Activated T-helper 1 cell treated with anti-CD3 and anti-CD28 coated beads, Interleukin-2, amount 50 U/mL, for 16 hours (primary cell): ENCODE measurements around the gene POU2F1.

Experiments
- DNase-seq, 2 donors: peaks; one replicate each; pipeline ENCODE4 v3.0.0-alpha.2; 2020; ENCODE audit warnings: low read depth in 1 of 2, low spot score in 1 of 2

The POU2F1 gene

DNA sequence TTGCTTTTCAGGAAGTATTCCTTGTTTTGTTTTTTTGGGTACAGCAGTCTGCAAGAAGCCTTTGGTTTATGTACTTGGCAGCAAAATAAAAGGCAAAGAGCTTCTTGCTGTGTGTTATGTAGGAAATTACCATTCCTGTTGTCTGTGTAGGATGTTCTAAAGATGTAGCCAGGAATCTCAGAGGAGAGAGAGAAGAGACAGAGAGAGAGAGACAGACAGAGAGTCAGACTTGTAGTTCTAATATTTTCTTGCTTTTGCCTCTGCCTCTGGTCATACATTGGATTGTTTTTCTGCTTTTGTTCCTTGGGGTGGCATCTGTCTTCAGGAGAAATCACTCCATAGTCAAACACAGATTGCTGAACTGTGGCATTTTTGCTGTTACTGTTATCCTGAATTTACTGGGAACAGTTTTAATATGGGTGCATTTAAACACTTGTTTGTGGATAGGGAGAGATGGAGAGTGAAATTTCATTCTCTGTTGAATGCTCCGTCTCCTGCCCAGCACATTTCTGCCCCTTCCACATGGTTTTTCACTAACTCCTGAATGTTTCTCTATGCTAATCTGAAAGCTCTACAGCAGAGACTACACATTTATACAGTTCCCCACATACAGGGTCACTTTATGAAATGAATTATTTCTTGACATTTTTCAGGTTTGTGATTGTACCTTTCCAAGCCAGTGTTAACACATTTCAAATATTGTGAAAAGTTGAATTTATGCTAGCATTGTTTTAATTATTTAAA is 49.8 kb downstream of the POU2F1 start:
- no peak for DNase-seq

DNA sequence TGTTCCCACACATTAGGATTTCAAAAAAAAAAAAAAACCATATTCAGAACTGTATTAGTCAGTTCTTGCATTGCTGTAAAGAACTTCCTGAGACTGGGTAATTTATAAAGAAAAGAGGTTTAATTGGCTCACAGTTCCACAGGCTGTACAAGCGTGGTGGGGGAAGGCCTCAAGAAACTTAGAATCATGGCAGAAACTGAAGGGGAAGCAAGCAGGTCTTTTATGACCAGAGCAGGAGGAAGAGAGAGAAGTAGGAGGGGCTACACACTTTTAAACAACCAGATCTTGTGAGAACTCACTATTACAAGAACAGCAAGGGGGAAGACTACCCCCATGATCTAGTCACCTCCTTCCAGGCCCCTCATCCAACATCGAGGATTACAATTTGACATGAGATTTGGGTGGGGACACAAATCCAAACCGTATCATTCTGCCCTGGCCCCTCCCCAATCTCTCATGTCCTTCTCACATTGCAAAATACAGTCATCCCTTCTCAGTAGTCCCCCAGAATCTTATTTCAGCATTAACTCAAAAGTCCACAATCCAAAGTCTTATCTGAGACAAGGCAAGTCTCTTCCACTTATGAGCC is 51.8 kb downstream of the POU2F1 start:
- no peak for DNase-seq

DNA sequence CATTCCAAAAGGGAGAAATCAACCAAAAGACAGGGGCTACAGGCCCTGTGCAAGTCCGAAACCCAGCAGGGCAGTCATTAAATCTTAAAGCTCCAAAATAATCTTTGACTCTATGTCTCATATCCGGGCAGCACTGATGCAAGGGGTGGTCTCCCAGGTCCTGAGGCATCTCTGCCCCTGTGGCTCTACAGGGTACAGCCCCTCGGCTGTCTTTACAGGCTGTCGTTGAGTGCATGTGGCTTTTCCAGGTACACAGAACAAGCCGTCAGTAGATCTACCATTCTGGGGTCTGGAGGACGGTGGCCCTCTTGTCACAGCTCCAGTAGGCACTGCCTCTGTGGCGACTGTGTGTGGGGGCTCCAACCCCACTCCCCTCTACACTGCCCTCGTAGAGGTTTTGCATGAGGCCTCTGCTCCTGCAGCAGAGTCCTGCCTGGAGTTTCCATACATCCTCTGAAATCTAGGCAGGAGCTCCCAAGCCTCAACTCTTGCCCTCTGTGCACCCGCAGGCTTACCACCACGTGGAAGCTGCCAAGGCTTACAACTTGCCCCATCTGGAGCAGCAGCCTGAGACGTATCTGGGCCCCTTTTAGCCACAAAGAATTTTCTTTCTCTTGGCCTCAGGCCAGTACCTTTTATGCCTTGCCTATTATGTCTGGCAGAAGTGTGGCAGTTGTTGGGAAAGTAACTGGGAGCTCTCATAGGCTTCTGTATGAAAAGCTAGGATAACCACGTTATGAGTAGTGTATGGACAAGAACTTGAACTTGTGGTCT is 52.5 kb downstream of the POU2F1 start:
- DNase-seq, result no peak

DNA sequence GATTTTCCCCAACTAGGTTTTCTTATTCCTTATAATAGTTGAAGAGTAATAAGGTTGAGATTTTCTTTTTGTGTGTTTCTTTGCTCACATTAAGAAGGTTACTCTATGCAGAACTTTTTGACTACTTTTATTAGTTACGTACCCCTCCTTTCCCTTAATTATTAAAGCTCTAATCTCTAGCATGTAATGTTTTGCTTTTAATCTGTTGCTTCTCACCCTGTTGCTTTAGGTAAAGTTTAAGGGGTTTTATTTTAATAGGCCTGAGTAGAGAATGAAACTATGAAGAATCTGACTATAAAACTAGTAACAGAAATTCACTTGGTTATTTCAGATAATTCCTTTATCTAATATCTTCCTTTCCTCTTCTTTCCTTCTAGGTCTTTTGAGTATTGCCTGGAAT is 53.4 kb downstream of the POU2F1 start:
- DNase-seq, result no peak

DNA sequence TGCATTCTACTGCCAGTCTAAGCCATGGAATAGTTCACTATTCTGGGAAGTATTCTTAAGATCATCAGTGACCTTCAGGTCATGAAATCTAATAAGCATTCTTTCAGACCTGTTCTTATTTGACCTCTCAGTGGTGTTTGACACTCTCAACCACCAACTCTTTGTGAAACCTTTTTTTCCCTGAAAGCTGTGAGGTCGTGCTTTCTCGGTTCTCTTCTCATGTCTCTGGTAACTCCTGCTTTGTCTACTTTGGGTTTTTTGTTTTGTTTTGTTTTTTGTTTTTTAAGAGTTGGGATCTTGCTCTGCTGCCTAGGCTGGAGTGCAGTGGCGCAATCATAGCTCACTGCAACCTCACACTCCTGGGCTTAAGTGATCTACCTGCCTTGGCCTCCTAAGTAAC is 56.3 kb downstream of the POU2F1 start:
- no peak for DNase-seq

DNA sequence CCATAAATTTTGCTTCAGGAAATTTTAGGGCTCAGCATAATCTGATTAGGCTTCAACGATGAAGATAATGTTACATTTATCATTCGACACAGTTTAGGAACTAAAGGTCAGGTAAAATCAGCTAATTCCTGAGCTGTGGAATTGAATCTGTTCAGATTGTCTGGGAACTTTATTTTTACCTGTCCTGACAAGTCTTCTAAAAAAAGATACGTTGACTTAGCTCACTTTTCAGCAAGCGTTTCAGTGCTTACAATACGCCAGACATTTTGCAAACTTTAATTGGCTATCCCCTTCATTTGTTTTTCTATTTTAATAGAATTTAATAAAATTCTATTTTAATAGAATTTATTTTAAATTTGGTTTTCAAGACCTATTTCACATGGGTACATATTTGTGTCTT is 57.8 kb downstream of the POU2F1 start:
- DNase-seq, result no peak

DNA sequence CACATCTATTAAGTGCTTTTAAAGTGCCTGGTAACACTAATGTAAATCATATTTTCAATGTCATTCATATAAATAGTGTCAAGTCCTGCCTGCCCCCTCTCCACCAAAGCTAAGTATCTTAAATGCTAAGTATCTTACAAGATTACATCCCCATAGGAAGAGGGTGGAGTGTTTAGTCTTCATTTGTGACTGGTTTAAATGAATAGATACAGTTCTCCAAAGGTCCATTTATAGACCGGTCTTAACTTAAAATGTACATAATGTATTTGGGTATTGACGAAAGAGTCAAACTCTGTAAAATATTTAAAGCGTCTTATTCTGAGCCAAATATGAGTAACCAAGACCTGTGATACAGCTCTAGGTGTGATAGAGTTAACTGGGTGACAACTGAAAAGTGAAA is 60.2 kb downstream of the POU2F1 start:
- DNase-seq, result no peak

DNA sequence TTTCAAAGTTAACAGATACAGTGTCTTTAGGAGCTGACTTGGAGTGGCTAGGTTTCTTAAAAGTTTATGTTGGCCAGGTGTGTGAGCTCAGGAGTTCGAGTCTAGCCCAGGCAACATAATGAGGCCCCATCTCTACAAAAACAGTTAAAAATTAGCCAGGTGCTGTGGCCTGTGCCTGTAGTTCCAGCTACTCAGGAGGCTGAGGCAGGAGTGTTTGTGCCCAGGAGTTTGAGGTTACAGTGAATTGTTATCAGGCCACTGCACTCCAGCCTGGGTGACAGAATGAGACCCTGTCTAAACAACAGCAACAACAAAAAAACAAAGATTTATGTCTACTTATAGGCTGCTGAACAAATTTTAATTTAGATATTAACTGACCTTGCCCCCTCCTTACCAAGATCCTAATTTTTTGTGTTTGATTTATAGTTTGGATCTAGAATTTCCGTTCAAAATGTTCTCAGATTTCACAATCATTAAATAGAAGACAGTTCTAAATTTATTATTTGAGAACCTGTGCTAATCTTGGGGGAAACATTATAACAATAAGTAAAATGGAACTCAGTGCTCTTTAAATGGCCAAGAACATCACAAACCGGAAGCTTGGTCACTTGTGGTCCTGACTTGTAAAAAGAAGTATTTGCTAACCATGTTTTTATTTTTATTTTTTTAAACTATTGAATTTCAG is 67.8 kb downstream of the POU2F1 start:
- no peak for DNase-seq

DNA sequence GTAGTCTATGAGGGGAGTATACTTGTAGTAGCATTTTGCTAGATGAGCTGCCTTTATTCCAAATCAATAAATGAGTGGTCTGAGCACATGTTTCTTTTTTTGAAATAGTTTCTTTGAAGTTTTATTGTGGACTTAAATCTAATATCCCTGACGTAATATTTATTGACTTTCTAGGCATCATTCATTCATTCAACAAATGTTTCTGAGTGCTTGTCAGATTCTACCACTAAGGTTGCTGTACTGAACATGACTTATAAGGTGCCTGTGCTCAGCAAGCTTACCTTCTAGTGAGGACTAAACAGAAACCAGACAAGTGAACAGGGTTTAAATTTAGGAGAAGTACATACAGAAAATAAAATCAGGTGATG is 68.4 kb downstream of the POU2F1 start:
- DNase-seq, result no peak

DNA sequence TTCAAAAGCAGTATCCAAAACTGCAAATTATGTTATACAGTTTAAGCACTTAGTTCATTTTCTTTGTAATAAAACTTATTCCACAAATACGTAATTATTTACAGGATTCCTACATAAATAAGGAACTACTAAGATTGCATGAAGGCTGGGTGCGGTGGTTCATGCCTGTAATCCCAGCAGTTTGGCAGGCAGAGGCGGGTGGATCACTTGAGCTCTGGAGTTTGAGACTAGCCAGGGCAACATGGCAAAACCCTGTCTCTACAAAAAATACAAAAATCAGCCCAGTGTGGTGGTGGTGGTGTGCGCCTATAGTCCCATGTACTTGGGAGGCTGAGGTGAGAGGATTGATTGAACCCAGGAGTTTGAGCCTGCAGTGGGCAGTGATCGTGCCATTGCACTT is 69.3 kb downstream of the POU2F1 start:
- DNase-seq, result no peak

DNA sequence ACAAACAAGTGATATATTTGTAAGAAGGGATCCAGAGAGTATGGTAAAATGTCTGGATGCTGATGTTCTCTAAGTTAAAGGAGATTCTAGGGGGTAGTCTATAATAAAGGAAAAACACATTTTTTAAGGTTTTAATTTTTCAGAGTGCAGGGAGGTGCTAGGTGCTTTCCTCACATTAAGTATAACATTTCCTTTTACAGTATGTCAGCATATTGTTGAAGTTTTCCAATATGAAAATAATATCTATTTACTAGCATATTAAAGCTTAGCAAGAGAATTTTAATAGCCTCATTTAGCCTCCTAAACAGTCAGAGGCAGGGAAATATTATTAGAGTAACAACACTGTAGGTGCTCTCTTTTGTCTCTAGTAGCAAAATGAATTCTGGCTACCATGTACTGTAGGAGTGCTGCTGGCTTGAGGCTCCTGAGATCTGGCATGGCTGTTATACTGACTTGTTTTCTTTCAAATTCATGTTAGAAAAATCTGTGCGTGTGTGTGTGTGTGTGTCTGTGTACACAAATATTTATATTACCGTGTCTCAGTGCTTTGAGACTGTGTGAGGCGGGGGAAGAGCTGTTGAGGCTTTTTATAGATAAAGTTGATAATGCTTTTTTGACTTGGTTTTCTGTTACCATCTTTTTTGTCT is 71.0 kb downstream of the POU2F1 start:
- no peak for DNase-seq

DNA sequence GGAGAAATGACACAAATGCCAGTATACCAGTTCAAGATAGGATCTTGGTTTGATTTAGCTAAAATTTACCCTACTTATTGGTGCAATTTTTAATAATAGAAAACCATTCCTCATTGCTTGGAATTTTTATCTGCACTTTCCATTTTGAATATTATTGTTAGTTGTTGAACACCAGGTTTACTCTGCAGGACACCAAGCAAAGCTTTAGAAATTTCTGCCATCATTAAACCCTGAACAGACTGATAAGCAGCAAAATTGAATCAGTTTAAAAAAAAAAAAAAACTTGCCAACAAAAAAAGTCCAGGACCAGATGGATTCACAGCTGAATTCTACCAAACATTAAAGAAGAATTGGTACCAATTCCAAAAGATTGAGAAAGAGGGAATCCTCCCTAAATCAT is 71.5 kb downstream of the POU2F1 start:
- no peak for DNase-seq

DNA sequence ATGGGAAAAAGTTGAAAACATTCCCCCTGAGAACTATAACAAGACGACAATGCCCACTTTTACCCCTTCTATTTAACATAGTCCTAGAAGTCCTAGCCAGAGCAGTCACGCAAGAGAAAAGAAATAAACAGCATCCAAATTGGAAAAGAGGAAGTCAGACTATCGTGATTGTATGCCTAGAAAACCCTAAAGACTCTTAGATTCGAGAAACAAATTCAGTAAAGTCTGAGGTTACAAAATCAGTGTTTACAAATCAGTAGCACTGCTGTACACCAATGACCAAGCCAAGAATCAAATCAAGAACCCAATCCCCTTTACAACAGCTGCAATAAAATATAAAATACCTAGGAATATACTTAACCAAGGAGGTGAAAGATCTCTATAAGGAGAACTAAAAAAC is 72.4 kb downstream of the POU2F1 start:
- no peak for DNase-seq

DNA sequence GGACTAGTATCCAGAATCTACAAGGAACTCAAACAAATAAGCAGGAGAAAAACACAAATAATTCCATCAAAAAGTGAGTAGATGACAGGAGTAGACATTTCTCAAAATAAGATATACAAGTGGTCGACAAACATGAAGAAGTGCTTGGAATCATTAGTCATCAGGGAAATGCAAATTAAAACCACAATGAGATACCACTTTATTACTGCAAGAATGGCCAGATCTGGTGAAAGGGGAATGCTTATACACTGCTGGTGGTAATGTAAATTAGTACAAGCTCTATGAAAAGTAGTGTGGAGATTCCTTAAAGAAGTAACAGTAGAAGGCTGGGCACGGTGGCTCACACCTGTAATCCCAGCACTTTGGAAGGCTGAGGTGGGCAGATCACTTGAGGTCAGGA is 73.8 kb downstream of the POU2F1 start:
- DNase-seq, result no peak

DNA sequence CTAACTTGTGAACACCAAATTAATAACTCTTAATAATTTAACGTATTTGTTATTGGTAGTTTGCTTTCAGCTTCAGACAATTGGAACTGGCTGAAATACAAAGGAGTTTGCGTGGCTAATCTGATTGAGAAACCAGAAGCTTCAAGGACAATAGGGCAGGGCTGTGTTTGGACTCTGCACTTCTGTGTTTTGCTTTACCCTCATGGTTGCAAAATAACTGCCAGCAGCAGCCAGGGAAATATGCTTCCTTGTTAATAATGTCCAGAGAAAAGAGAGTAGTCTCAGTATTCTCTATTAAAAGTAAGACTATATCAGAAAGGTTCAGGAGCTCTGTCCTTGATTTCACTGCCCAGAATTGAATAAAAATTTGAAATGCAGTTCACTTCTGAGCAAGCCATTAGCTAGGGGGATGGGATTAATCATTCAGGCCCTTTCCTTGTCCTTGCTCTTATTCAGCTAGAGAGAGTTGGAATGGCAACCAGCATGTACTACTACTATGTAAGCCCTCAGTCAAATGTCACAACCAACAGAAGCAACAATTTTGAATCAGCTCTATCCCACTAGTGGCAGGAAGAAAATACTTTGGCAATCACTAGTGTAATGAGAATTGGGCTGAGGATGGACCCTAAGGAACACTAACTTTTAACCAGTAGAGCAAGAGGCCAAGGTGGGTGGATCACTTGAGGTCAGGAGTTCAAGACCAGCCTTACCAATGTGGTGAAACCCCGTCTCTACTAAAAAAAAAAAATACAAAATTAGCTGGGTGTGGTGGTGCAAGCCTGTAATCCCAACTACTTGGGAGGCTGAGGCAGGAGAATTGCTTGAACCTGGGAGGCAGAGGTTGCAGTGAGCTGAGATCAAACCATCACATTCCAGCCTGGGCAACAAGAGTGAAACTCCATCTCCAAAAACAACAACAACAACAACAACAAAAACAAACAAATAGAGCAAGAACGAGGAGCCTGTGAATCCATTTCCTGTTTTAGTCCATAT is 76.8 kb downstream of the POU2F1 start:
- DNase-seq, result no peak

DNA sequence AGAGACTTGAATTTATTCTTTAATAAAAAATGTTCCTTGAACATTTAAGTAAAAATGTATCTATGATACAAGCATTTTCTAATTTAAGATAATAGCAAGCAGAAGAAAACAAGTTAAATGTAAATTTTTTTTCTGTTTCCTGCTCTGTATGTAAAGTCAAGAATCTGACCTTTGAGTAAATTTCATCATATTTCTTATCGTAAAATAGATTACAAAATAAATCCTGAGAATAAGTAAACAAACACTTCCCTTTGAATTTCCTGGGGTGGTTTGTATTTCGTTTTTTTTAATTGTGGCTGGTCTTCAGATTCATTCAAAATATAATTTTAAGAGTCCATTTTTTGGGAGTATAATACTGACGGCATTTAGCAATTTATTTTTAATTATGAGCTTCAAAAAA is 77.6 kb downstream of the POU2F1 start:
- DNase-seq, result no peak

DNA sequence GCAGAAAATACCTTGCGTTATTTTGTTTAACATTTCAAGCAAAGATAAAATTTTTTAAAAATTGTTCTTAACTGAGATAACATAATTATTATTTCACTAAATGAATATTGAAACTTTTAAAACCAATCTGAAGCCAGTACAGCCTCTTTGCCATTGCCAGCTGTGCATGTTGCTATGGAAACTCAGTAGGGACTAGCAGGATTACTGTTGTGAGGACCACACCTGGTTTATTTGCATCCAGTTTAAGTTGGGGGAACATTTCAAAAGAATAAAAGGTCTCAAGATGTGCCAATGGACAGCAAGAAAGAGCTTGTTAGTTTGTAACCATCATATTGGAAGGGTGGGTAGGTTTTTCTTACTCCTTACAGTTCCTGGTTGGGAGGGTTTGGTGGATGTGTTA is 80.7 kb downstream of the POU2F1 start:
- DNase-seq, result no peak

DNA sequence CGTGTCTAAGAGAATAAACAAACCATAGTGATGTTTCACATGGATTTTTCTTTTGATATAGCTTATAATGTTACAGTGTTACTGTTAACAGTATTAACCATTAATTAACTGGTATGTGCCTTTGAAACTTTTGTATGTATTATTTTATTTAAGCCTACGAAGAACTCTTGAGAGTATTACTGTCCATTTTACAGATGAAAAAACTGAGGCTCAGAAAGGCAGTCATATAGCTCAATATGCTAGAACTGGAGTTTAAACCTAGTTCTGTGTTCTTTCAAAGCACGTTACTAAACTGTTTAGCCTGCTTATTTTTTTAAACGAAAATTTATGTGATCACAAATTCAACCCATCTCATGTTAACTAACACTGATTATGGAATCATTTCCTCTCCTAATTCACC is 83.5 kb downstream of the POU2F1 start:
- no peak for DNase-seq

DNA sequence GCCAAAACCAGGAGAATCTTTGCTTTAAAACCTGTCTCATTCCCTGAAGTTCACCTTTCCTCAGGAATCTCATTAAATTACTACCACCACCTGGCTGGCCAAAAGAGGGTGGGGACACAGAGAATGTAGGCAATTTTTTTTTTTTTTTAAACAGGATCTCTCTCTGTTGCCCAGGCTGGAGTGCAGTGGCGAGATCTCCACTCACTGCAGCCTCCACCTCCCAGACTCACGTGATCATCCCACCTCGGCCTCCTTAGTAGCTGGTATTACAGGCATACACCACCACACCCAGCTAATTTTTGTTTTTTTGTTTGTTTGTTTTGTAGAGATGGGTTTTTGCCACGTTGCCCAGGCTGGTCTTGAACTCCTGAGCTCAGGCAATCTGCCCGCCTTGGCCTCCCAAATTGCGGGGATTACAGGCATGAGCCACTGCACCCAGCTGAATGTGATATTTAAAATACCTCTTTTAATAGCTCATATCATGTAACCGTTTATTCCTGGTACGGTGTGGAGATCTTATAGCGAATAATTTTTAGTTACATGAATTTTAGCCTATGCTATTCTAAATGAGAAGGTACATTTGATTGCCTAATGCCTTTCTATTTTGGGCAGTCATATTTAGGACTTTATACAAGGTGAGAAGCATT is 84.5 kb downstream of the POU2F1 start:
- DNase-seq, result no peak
